MM.1S (cell line): Measurements from ENCODE around the gene C6orf136.

Experiments
- DNase-seq: peaks from one replicate; pipeline ENCODE4 v3.0.0-alpha.2; 2015
- H2AFZ ChIP-seq: fragments of 300-600 bp; sonication (generic); 2 replicates; pipeline ENCODE4 v1.6.0; 2016; ENCODE audit warnings: antibody characterized with exemption, low read length
- H3F3A ChIP-seq: fragments of 300-600 bp; sonication (generic); 2 replicates; pipeline ENCODE4 v1.6.1; 2016; ENCODE audit warnings: mild to moderate bottlenecking, antibody characterized with exemption, low read length, moderate library complexity, mixed read lengths; ENCODE audit not compliant: insufficient read depth
- H3K27ac ChIP-seq: fragments of 300-600 bp; sonication (generic); 2 replicates; pipeline ENCODE4 v1.5.1; 2016; ENCODE audit warnings: mild to moderate bottlenecking, low read length
- H3K27me3 ChIP-seq: fragments of 300-600 bp; sonication (generic); replicated peaks from 2 replicates; pipeline ENCODE4 v1.6.0; 2016; ENCODE audit warnings: low read length; ENCODE audit not compliant: insufficient read depth
- H3K36me3 ChIP-seq: fragments of 300-600 bp; sonication (generic); replicated peaks from 2 replicates; pipeline ENCODE4 v1.6.1; 2016; ENCODE audit warnings: mild to moderate bottlenecking, low read length, mixed read lengths; ENCODE audit not compliant: insufficient read depth
- H3K4me1 ChIP-seq: fragments of 300-600 bp; sonication (generic); 2 replicates; pipeline ENCODE4 v1.6.1; 2016; ENCODE audit warnings: low read length, mixed read lengths
- H3K4me2 ChIP-seq: fragments of 300-600 bp; sonication (generic); 2 replicates; pipeline ENCODE4 v1.6.0; 2016; ENCODE audit warnings: low read depth, low read length
- H3K4me3 ChIP-seq: fragments of 300-600 bp; sonication (generic); 2 replicates; pipeline ENCODE4 v1.5.1; 2016; ENCODE audit warnings: low read length, mixed read lengths
- H3K79me2 ChIP-seq: fragments of 300-600 bp; sonication (generic); 2 replicates; pipeline ENCODE4 v1.6.1; 2016; ENCODE audit warnings: mixed run types, low read length, mixed read lengths
- H3K9ac ChIP-seq: fragments of 300-600 bp; sonication (generic); 2 replicates; pipeline ENCODE4 v1.6.1; 2016; ENCODE audit warnings: low read length, mixed read lengths
- H3K9me2 ChIP-seq: fragments of 300-600 bp; sonication (generic); replicated peaks from 2 replicates; pipeline ENCODE4 v1.6.1; 2016; ENCODE audit warnings: mild to moderate bottlenecking, low read length, mixed read lengths; ENCODE audit not compliant: insufficient read depth
- H3K9me3 ChIP-seq: fragments of 300-600 bp; sonication (generic); replicated peaks from 2 replicates; pipeline ENCODE4 v1.6.1; 2016; ENCODE audit warnings: mild to moderate bottlenecking, low read length, mixed read lengths; ENCODE audit not compliant: insufficient read depth
- H4K20me1 ChIP-seq: fragments of 300-600 bp; sonication (generic); 2 replicates; pipeline ENCODE4 v1.6.1; 2016; ENCODE audit warnings: mild to moderate bottlenecking, low read length, moderate library complexity, mixed read lengths; ENCODE audit not compliant: insufficient read depth
- EZH2 ChIP-seq: fragments of 300-600 bp; sonication (generic); optimal IDR thresholded peaks from 2 replicates; pipeline ENCODE3; 2017; ENCODE audit warnings: low read depth, mild to moderate bottlenecking, antibody characterized with exemption, low read length, mixed read lengths
- EZH2phosphoT487 ChIP-seq: fragments of 300-600 bp; sonication (generic); IDR thresholded peaks from 2 replicates; pipeline ENCODE4 v1.6.1; 2018; ENCODE audit warnings: antibody characterized with exemption, low read length
- TF ChIP-seq, protein P1 (sequence below): fragments of 300-600 bp; sonication (generic); IDR thresholded peaks from 2 replicates; pipeline ENCODE4 v1.5.1; 2016; ENCODE audit warnings: antibody characterized with exemption, low read length, mixed read lengths

C6orf136 gene

DNA sequence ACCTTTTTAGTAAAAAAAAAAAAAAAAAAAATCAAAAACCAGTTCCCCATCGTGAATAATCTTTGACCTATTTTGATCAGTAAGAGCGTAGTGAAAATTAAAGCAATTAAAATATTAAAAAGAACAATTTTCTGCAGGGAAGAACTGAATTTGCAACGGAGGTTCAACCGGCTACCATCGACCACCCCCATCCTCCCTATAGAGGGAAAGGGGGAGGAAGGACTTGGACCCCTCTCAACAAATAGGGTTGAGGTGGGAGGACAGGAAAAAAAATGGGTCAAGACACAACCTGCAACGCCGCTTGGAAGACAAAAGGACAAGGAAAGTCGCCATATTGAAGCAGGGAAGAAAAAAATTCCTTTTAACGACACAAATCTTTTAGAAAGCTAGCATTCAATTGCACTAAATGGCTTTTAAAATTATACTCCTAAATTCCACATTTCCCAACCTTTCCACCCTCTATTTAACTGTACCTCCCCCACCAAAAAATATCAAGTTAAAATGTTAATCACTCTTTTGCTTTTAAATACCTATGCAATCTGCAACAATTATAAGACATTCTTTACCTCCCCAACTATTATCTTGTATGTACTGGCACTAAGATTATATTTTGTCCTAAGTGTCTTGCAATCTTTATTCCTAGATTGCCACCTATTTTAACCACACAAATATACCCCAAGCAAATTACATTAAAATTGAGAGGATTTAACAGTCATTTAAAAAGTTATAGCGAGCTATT lies 31.5 kb upstream of the C6orf136 start:
- TF ChIP-seq, protein P1, sequence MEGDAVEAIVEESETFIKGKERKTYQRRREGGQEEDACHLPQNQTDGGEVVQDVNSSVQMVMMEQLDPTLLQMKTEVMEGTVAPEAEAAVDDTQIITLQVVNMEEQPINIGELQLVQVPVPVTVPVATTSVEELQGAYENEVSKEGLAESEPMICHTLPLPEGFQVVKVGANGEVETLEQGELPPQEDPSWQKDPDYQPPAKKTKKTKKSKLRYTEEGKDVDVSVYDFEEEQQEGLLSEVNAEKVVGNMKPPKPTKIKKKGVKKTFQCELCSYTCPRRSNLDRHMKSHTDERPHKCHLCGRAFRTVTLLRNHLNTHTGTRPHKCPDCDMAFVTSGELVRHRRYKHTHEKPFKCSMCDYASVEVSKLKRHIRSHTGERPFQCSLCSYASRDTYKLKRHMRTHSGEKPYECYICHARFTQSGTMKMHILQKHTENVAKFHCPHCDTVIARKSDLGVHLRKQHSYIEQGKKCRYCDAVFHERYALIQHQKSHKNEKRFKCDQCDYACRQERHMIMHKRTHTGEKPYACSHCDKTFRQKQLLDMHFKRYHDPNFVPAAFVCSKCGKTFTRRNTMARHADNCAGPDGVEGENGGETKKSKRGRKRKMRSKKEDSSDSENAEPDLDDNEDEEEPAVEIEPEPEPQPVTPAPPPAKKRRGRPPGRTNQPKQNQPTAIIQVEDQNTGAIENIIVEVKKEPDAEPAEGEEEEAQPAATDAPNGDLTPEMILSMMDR: no peak
- no peak for TF ChIP-seq EZH2
- no peak for TF ChIP-seq EZH2phosphoT487
- H3K36me3 ChIP-seq: peaks cover 10% of the 10 kb centered on the region; the same call in 1 of the 2 replicates
- DNase-seq: peak; percentile 42
- peak overlapping the region; percentile 100 for H3K9ac ChIP-seq
- H3K9me3 ChIP-seq: no peaks in the 10 kb centered on the region
- H3K4me3 ChIP-seq: peak overlapping the region; percentile 95
- H4K20me1 ChIP-seq: no peaks in the 10 kb centered on the region; the same call in 1 of the 2 replicates
- H3K79me2 ChIP-seq: peaks cover 82% of the 10 kb centered on the region
- H3K4me1 ChIP-seq: peaks cover 8% of the 10 kb centered on the region; the same call in 1 of the 2 replicates
- H3F3A ChIP-seq: peaks cover 37% of the 10 kb centered on the region
- H3K4me2 ChIP-seq: peak overlapping the region; percentile 74
- no peaks in the 10 kb centered on the region for H3K27me3 ChIP-seq
- no peaks in the 10 kb centered on the region for H3K9me2 ChIP-seq
- H2AFZ ChIP-seq: no peak overlapping the region
- peak overlapping the region; percentile 96 for H3K27ac ChIP-seq

DNA sequence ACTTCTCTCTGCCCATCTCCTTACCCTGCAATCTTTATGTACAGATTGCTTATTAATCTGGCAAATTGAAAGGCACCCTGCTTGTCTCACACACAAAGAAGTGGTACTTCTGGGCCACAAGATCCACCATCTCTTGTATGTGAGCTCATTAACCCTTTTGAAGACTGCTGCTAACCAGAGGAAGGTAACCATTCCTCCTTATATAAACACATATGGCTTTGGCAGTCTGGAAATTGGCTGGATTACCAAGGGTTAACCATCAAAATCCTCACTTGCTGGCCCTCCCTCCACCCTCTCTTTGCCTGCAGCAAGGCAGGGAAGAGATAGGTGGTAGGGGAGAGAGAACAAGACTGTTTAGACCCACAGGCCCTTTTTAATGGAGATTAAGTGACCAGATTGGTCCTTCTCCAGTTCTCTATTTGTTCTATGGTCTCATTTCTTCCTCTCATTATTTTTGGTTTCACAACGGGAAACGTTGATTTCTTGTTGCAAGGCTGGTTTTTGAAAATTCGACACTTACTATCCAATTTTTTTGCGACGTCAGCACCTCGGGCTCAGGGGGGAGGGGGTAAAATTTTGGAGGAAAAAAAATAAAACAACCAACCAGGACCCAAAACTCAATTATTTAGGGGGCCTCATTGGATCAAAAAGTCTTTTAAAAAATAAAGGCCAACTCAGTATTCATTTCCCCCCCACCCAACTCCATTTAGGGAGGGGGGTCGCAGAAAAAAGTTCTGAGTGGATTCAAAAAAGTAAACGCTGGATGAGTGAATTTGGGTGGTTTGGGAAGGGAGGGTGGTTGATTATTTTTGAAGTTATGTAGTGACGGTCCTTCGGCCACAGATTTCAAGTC lies 30.7 kb upstream of the C6orf136 start:
- Histone ChIP-seq H3K9ac (peak overlapping the region; percentile 100), H3K27ac (peak overlapping the region; percentile 96), H3K79me2 (peaks cover 78% of the 10 kb centered on the region), H3F3A (peaks cover 37% of the 10 kb centered on the region), H3K36me3 (peaks cover 10% of the 10 kb centered on the region; the same call in 1 of the 2 replicates), H3K4me3 (peak overlapping the region; percentile 95), H4K20me1 (no peaks in the 10 kb centered on the region; the same call in 1 of the 2 replicates), H2AFZ (no peak overlapping the region), H3K9me3 (no peaks in the 10 kb centered on the region), H3K4me1 (peaks cover 8% of the 10 kb centered on the region; the same call in 1 of the 2 replicates), H3K27me3 (no peaks in the 10 kb centered on the region), H3K4me2 (peak overlapping the region; percentile 74), H3K9me2 (no peaks in the 10 kb centered on the region)
- TF ChIP-seq EZH2 (no peak), EZH2phosphoT487 (no peak)
- DNase-seq: peak; percentile 65

DNA sequence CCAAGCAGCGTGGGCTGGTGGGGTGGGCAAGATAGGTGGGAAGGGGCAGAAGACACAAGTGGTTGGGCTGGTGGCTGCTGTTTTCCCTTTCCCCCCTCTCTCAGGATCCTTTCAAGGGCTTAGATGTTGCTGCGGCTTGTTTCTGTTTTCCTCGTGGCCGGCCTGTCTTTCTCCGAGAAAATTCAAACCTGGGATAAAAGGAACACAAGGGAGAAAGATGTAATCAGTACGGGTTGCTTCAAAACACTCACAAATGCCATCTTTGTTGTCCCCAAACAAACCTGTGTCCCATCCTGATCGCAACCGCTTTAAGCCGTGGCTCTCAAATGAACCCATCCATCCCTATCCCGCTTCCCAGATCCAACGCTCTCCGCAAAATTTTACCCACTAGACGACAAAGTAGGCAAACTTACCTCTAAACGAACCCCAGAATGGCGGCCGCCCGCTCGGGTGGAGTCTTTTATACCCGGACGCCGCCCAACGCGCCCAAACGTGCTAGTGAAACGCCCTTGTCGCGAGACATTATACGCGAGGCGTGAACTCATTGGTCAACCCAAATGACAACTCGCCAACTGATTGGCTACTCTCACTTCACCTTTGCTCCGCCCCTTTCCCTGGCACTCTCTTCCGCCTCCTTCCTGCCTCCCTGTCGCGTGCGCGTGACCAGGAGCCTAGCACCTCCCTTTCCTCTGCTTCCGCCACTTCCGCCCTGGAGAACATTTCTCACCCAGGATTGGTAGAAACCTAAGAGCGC lies 29.9 kb upstream of the C6orf136 start, which contains the start of gene PPP1R10:
Gene PPP1R10, minus strand, starts transcription at position 433 of the 754 bp plus-strand sequence. CDS start 7,299 bp downstream, outside the sequence.
- peak within 1 kb of the TSS; percentile 96 for H3K27ac ChIP-seq
- peaks cover 70% of the 10 kb centered on the region for H3K79me2 ChIP-seq
- peak within 1 kb of the TSS; percentile 54 for H2AFZ ChIP-seq
- H3K4me3 ChIP-seq: peak within 1 kb of the TSS; percentile 95
- peak; percentile 99 for DNase-seq
- no peaks in the 10 kb centered on the region for H3K9me2 ChIP-seq
- H3K4me2 ChIP-seq: peak within 1 kb of the TSS; percentile 75
- H4K20me1 ChIP-seq: no peaks in the 10 kb centered on the region; the same call in 1 of the 2 replicates
- peaks cover 8% of the 10 kb centered on the region; the same call in 1 of the 2 replicates for H3K4me1 ChIP-seq
- peak within 1 kb of the TSS; percentile 100 for H3K9ac ChIP-seq
- TF ChIP-seq EZH2phosphoT487 (no peak), EZH2 (no peak)
- TF ChIP-seq, protein P1: no peak
- no peaks in the 10 kb centered on the region for H3K9me3 ChIP-seq
- no peaks in the 10 kb centered on the region for H3K27me3 ChIP-seq
- peaks cover 10% of the 10 kb centered on the region; the same call in 1 of the 2 replicates for H3K36me3 ChIP-seq
- H3F3A ChIP-seq: peaks cover 37% of the 10 kb centered on the region
